Stimulated activated CD8-positive, alpha-beta memory T cell treated with anti-CD3 and anti-CD28 coated beads, Interleukin-15, amount 100 ng/mL, for 48 hours (primary cell): ENCODE measurements around the gene PTAR1.
"Not testable (repeated sequence)": the region's sequence is repeated elsewhere in the genome, so short reads cannot be mapped to it uniquely, and the experiment has no call there.

Experiments used
- DNase-seq, 2 donors: peaks; one replicate each; pipeline ENCODE4 v3.0.0-alpha.2; 2020; ENCODE audit warnings: low read depth in 2 of 2

The PTAR1 gene

GRCh38 chr9:69759421-69760277, at the start of gene PTAR1:
TSS of gene PTAR1 (minus strand) at chr9:69760011. CDS start at chr9:69759938, 73 bp downstream.
- DNase-seq: peak; percentile 85 to 89

- DNase-seq: no peak
These were observed 49.6 kb upstream of the PTAR1 start for GRCh38 chr9:69809304-69809863.

- no peak for DNase-seq
These were observed 46.8 kb upstream of the PTAR1 start for GRCh38 chr9:69806627-69807026.

- DNase-seq: no peak
These were observed 46.2 kb upstream of the PTAR1 start for GRCh38 chr9:69805962-69806515.

GRCh38 chr9:69801989-69802388, 42.2 kb upstream of the PTAR1 start:
- no peak for DNase-seq

- DNase-seq: not testable (repeated sequence)
These were observed 40.2 kb upstream of the PTAR1 start for GRCh38 chr9:69800027-69800426.

GRCh38 chr9:69799521-69799920, 39.7 kb upstream of the PTAR1 start:
- DNase-seq: not testable (repeated sequence)

GRCh38 chr9:69798744-69799143, 38.9 kb upstream of the PTAR1 start:
- DNase-seq: no peak

GRCh38 chr9:69797675-69798074, 37.9 kb upstream of the PTAR1 start:
- DNase-seq: no peak

GRCh38 chr9:69794356-69794755, 34.5 kb upstream of the PTAR1 start:
- DNase-seq: no peak

- DNase-seq: no peak
These were observed 25.9 kb upstream of the PTAR1 start for GRCh38 chr9:69785757-69786156.

GRCh38 chr9:69773258-69773657, 13.4 kb upstream of the PTAR1 start:
- no peak for DNase-seq

GRCh38 chr9:69771775-69772418, 12.1 kb upstream of the PTAR1 start:
- DNase-seq: no peak

GRCh38 chr9:69768716-69769115, 8.9 kb upstream of the PTAR1 start:
- DNase-seq: no peak

GRCh38 chr9:69768101-69768500, 8.3 kb upstream of the PTAR1 start:
- no peak for DNase-seq

GRCh38 chr9:69763862-69764261, 4.1 kb upstream of the PTAR1 start:
- DNase-seq: not testable (repeated sequence)

- DNase-seq: no peak
These were observed 2.7 kb upstream of the PTAR1 start for GRCh38 chr9:69762527-69762926.

GRCh38 chr9:69760278-69760610, 433 bp upstream of the PTAR1 start:
- DNase-seq: no peak

GRCh38 chr9:69759021-69759420, 790 bp downstream of the PTAR1 start:
- DNase-seq: no peak

GRCh38 chr9:69757996-69758675, 1.7 kb downstream of the PTAR1 start:
- DNase-seq: no peak

- DNase-seq: no peak
These were observed 4.6 kb downstream of the PTAR1 start for GRCh38 chr9:69755205-69755604.

GRCh38 chr9:69753830-69754229, 6.0 kb downstream of the PTAR1 start:
- no peak for DNase-seq
